NCI-H510A treated with DMSO at 0.1 percent for 48 hours (cell line): ENCODE measurements around the gene TIMMDC1.
"Not testable (repeated sequence)": the region's sequence is repeated elsewhere in the genome, so short reads cannot be mapped to it uniquely, and the experiment has no call there.

Experiments
- DNase-seq: peaks from one replicate; lab custom pipeline; 2025; lab: John Stamatoyannopoulos, UW

TIMMDC1 gene

DNA sequence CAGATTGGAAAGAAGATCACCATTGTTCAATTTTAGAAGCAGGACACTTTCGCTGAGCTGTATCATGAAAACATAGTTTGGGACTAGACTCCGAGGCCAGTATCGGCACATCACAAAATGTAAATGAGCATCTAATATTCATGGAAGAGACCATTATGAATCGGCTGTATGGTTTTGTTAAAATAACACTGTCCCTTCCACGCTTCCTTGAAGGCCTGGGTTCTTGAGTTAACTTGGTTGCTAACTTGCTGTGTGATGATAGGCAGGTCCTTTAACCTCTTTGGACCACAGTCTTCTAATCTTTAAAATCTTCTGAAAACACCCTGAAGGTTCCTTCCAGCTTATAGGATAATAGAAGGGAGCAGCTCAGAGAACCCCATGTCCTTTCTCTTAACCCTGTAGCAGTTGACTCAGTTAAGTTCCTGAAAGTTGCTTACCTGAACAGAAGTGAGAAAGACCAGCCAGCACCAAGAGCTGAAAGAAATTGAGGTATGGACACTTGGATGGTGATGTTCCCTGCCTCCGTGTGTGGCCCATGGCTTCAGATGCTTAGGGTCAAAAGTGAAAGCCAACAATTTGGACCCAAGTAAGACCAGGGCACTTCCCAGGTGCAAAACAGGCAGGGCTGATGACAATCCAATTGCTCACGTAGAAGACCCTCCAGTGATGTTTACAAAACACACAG lies 59.0 kb downstream of the TIMMDC1 start:
- no peak for DNase-seq

DNA sequence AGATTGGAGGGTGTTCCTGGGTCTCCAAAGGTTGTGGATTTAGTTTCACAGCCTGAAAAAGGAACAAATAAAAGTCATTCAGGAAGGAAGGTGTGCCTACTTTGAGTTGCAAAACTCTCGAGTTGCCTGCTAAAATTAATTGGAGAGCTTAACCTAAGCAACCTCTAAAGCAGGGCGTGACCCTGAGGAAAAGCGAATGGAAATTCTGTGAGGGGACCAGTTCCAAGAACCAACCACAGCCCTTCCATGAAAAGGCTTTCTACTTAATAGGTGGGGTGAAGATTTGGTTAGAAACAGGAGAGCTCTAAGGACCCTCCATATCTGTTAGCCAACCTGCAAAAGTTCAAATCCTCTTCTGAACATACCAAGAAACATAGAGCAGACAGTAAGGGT lies 59.5 kb downstream of the TIMMDC1 start:
- no peak for DNase-seq

DNA sequence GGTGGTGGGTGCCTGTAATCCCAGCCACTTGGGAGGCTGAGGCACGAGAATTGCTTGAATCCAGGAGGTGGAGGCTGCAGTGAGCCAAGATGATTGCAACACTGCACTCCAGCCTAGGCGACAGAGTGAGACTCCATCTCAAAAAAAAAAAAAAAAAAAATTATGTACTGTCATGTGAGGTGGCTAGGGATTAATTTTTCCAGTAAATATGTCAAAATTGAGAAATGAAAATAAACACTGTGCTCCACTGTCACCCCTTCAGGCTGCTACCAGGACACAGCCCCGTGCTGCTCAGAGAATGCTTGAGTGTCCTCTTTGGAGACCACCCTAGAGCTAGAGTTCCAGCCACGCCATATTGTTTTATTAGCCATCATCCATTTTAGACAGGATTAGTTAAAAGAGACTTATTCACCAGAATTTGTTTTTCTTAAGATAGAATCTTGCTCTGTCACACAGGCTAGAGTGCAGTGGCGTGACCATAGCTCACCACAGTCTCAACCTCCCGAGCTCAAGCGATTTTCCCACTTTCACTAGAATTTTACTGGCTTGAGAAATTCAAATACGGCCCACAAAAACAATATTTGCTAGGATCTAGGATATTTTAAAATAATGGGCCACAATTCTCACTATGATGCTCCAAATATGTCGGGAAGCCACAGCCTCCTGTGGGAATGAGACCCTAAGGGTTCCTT lies 60.4 kb downstream of the TIMMDC1 start:
- no peak for DNase-seq

DNA sequence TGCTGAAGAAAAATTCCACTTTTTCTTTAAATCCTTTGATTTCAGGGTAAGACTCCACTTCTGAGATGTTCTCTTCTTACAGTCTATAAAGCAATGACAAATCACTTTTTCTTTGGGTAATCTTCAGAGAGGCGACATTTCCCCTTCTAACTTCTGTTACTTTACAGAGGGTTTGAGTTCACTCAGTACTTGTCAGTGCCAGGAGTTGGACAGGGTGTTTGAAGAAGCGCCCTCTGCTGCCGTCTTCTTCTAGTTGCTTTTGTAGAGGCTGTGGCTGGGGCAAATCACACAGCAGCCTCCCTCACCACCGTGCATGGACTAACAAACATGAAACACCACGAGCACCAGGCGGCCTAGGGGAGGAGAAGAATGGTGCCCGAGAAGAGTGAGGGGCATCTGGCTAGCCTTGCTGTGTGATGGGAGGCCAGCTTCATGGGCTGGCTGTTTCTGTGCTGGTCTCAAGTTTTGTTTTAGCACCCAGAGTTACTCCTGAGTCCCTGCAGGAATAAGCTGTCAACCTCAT lies 61.2 kb downstream of the TIMMDC1 start, which contains the start of gene CD80:
CD80 (minus strand) TSS at position 174 of the 523 bp plus-strand sequence. CDS start 1,886 bp downstream, outside the sequence.
- peak; percentile 12 for DNase-seq

DNA sequence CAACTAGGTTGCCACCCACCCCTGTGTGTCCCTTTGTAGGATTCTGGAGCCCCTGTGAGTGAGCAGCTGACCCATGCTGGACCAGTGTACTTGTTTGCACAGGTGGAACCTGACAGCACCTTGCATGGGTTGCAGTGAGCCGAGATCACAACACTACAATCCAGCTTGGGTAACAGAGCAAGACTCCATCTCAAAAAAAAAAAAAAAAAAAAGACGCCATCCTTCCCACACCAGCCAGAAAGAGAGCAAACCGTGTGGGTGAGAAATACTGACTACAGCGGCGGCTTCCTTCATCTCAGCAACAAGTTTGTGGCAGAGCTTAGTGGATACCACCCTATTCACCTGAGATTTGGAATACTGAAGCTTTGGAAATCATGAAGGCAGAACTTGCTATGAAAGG lies 61.8 kb downstream of the TIMMDC1 start:
- DNase-seq = no peak

DNA sequence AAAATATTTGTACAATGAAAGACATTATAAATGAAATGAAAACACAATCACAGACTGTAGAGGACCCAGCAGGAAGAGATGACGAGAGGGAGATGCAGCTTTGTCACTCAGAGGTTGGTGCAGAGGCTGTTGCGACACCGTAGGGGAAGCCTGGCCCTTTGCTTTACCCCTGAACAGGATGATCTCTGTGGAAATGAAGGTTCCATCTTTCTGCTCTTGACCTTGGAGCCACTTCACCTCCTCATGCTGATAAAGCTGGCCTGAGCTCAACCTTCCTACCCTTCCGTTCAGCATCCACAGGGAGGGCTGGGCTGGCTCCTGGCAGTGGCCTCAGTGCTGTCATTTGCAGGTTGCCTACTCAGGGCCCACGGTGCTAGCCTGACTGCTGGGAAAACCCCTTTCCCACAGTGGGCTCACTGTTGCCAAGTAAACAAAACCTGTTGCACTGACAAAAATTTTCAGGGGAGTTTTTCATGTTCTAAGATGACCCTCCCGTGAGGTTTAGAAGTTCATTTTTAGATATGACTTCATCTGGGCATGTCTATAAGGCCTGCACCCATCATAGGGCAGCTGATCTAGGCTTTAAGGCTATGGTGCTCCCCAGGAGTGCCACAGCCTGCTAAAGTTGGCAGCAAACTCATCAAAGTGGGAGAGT lies 64.1 kb downstream of the TIMMDC1 start:
- DNase-seq = no peak

DNA sequence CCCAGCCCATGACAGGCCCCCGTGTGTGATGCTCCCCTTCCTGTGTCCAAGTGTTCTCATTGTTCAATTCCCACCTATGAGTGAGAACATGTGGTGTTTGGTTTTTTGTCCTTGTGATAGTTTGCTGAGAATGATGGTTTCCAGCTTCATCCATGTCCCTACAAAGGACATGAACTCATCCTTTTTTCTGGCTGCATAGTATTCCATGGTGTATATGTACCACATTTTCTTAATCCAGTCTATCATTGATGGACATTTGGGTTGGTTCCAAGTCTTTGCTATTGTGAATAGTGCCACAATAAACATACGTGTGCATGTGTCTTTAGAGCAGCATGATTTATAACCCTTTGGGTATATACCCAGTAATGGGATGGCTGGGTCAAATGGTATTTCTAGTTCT lies 65.0 kb downstream of the TIMMDC1 start:
- DNase-seq = not testable (repeated sequence)

DNA sequence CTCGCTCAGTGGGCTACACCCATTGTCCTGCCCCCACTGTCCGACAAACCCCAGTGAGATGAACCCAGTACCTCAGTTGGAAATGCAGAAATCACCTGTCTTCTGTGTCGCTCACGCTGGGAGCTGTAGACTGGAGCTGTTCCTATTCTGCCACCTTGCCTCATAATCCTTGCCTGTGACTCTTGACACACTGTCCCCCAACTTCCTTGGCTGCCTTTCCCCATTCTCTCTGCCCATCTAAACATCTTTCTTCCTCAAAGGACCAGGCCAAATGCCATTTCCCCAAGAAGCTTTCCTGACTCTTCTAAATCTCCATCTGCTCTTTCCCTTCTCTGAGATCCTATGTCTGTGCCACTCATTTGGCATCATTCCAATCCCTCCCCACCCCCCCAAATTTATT lies 70.8 kb downstream of the TIMMDC1 start:
- DNase-seq = no peak

DNA sequence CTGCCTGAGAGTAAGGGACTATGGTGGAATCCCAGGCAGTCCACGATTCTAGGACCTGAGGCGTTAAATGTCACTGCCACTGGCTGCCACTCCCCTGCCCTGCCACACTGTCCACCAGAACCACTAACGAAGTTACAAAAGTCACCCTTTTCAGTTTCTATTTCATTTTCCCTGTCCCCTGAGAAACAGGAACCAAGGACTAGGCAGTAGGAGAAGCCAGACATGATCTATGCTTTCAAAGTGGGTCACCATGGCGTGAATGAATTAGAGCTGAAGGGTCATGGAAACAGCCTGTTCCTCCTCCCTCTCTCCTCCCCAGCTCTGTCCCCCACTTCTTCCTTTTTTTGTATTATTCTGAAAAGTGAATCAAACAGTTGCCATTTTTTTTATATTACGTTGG lies 71.9 kb downstream of the TIMMDC1 start:
- DNase-seq = no peak

DNA sequence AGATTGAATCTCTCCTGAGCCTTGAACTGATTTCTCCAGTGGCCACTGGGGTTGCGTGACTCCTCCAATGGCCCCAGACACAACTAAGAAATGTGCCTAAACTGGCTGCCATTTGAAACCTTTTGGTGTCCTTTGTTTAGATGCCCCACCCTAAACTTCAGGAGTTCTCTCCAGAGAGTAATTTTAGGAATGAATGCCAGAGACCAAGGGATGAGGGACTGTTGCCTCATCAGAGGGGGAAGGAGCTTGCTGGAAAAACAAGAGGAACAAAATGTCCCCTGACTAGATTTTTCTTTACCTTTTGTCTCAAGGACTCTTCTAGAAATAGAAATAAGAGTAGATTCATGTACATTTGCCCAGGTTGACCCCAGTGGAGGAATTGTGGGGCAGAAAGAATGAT lies 72.9 kb downstream of the TIMMDC1 start:
- no peak for DNase-seq

DNA sequence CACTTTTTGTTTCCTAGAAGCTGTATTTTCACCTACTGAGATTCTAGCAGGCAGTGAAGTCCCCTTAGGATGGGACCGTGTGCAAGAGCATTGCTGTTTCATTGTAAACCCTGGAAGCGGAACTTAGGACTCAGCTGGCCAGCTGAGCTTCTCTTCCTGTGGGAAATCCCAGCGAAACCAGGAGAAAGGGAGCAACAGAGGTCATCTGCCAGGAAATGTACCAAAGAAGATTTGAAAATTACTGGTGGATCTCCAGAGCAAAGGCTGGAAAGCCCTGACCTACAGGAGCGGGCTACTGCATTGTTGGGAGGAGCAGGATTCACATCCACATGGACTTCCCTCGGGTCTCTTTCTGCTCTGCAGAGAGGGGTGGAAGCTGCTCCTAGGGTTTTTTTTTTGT lies 73.3 kb downstream of the TIMMDC1 start:
- DNase-seq = no peak
